ENCODE measurements around the gene INVS.

The INVS gene

GRCh38 chr9:100104314-100104713 lies 5.3 kb downstream of the INVS start:
- TF ChIP-seq, protein P1, sequence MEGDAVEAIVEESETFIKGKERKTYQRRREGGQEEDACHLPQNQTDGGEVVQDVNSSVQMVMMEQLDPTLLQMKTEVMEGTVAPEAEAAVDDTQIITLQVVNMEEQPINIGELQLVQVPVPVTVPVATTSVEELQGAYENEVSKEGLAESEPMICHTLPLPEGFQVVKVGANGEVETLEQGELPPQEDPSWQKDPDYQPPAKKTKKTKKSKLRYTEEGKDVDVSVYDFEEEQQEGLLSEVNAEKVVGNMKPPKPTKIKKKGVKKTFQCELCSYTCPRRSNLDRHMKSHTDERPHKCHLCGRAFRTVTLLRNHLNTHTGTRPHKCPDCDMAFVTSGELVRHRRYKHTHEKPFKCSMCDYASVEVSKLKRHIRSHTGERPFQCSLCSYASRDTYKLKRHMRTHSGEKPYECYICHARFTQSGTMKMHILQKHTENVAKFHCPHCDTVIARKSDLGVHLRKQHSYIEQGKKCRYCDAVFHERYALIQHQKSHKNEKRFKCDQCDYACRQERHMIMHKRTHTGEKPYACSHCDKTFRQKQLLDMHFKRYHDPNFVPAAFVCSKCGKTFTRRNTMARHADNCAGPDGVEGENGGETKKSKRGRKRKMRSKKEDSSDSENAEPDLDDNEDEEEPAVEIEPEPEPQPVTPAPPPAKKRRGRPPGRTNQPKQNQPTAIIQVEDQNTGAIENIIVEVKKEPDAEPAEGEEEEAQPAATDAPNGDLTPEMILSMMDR (IDR thresholded peaks at IDR 0.05; ENCODE audit: low read length, missing control alignments) = no peak
- no peak overlapping the region for H3K4me3 ChIP-seq (replicated peaks; ENCODE audit: low read depth, low read length)
- no peak for DNase-seq (ENCODE audit: low read depth)

GRCh38 chr9:100105861-100106260 lies 6.8 kb downstream of the INVS start:
- no peak for DNase-seq (ENCODE audit: low read depth)
- H3K4me3 ChIP-seq (replicated peaks; ENCODE audit: low read depth, low read length) = no peak overlapping the region
- TF ChIP-seq, protein P1 (IDR thresholded peaks at IDR 0.05; ENCODE audit: low read length, missing control alignments) = no peak

- TF ChIP-seq, protein P1 (IDR thresholded peaks at IDR 0.05; ENCODE audit: low read length, missing control alignments) = no peak
- no peak for DNase-seq (ENCODE audit: low read depth)
- no peak overlapping the region for H3K4me3 ChIP-seq (replicated peaks; ENCODE audit: low read depth, low read length)
Measured at GRCh38 chr9:100106616-100107015, 7.6 kb downstream of the INVS start.

DNA sequence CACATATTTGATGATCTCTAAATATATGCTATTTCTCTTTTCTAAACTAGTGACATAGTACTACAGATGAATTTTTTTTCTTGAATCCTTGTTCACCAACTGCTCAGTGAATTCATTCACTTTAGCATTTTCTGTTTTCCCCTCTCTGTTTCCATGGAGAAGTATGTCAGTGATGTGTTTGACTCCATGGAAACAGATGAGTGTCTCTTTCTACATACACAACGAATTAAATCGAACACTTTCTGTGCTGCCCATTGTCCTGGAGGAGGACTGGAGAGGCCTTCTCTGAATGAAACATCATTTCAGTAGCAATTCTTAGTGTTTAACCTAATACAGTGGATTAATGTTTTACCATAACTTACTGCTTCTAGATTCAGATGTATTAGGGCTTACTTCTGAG lies 9.5 kb downstream of the INVS start:
- TF ChIP-seq, protein P1 (IDR thresholded peaks at IDR 0.05; ENCODE audit: low read length, missing control alignments) = no peak
- peak; percentile 39 for DNase-seq (ENCODE audit: low read depth)
- no peak overlapping the region for H3K4me3 ChIP-seq (replicated peaks; ENCODE audit: low read depth, low read length)

GRCh38 chr9:100111235-100111634 lies 12.2 kb downstream of the INVS start:
- H3K4me3 ChIP-seq (replicated peaks; ENCODE audit: low read depth, low read length) = no peak overlapping the region
- DNase-seq (ENCODE audit: low read depth) = peak; percentile 98
- TF ChIP-seq, protein P1 (IDR thresholded peaks at IDR 0.05; ENCODE audit: low read length, missing control alignments) = no peak

DNA sequence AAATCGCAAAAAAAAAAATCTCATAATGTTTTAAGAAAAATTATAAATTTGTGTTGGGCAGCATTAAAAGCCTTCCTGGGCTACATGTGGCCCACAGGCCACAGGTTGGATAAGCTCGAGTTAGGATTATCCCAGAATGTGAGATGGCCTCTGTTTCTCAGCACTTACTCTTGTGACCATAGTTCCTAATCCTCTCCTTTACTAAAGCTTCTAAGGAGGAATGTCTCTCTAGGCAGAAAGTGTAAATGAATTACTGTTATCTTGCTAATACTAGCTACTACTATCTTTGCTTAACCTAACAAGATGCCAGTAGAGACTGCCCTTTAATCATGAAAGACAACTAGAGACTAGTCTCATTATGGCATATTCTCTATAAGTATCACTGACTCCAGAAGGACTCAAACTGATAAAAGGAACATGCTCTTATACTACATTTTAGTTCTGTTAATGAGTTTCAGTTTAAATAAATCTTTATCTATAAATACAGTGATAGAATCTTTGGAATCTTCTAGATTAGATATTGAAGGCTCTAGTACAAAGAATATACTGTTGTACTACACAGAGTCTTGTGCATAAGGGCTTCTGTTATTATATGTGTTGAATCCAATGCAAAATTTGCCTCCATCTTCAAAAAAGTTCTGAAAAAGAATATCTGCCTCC lies 13.8 kb downstream of the INVS start:
- DNase-seq (ENCODE audit: low read depth) = no peak
- no peak overlapping the region for H3K4me3 ChIP-seq (replicated peaks; ENCODE audit: low read depth, low read length)
- TF ChIP-seq, protein P1 (IDR thresholded peaks at IDR 0.05; ENCODE audit: low read length, missing control alignments) = no peak

- no peak overlapping the region for H3K4me3 ChIP-seq (replicated peaks; ENCODE audit: low read depth, low read length)
- TF ChIP-seq, protein P1 (IDR thresholded peaks at IDR 0.05; ENCODE audit: low read length, missing control alignments) = no peak
- DNase-seq (ENCODE audit: low read depth) = no peak
Measured at GRCh38 chr9:100117316-100117715, 18.3 kb downstream of the INVS start.

All from fibroblast of pulmonary artery (primary cell).